GM23338 (cell line): Measurements from ENCODE around the gene LHX3. TPM values are rescaled to one million over a fixed set of nuclear protein-coding genes. Genes with fewer than 3 reads are reported as not detected.

Experiments
- ATAC-seq: fragments of 200-7000 bp; cut with Tn5 transposase; 3 replicates; pipeline ENCODE4 v1.9.1; 2020
- DNase-seq: peaks from one replicate; pipeline ENCODE4 v3.0.0-alpha.2; 2015; ENCODE audit warnings: low spot score
- H2AFZ ChIP-seq: fragments of 200-600 bp; sonication (generic); 2 replicates; pipeline ENCODE4 v1.8.0; 2016; ENCODE audit warnings: antibody characterized with exemption, mild to moderate bottlenecking, moderate library complexity
- H3F3A ChIP-seq: fragments of 200-600 bp; sonication (generic); replicated peaks from 2 replicates; pipeline ENCODE4 v1.8.0; 2017; ENCODE audit warnings: antibody characterized with exemption, mixed run types, low read depth
- H3K27ac ChIP-seq: fragments of 200-600 bp; sonication (generic); 2 replicates; pipeline ENCODE4 v1.6.1; 2016; ENCODE audit warnings: low read depth
- H3K27me3 ChIP-seq: fragments of 200-600 bp; sonication (generic); 2 replicates; pipeline ENCODE4 v1.8.0; 2016; ENCODE audit warnings: mild to moderate bottlenecking, mixed run types, moderate library complexity; ENCODE audit not compliant: insufficient read depth
- H3K36me3 ChIP-seq: fragments of 200-600 bp; sonication (generic); 2 replicates; pipeline ENCODE4 v1.8.0; 2016; ENCODE audit warnings: mild to moderate bottlenecking; ENCODE audit not compliant: insufficient read depth
- H3K4me1 ChIP-seq: fragments of 200-600 bp; sonication (generic); 2 replicates; pipeline ENCODE4 v1.8.0; 2016; ENCODE audit warnings: mild to moderate bottlenecking, moderate library complexity; ENCODE audit not compliant: insufficient read depth
- H3K4me2 ChIP-seq: fragments of 200-600 bp; sonication (generic); 2 replicates; pipeline ENCODE4 v1.7.1; 2017; ENCODE audit warnings: mixed run types
- H3K4me3 ChIP-seq: fragments of 200-600 bp; sonication (generic); 2 replicates; pipeline ENCODE4 v1.6.1; 2016; ENCODE audit warnings: mixed run types
- H3K79me2 ChIP-seq: fragments of 200-600 bp; sonication (generic); replicated peaks from 2 replicates; pipeline ENCODE4 v1.8.0; 2017; ENCODE audit warnings: mild to moderate bottlenecking; ENCODE audit not compliant: insufficient read depth
- H3K9me2 ChIP-seq: fragments of 200-600 bp; sonication (generic); 2 replicates; pipeline ENCODE4 v1.8.0; 2017; ENCODE audit not compliant: insufficient read depth
- H4K20me1 ChIP-seq: fragments of 200-600 bp; sonication (generic); replicated peaks from 2 replicates; pipeline ENCODE4 v1.8.0; 2017; ENCODE audit warnings: mild to moderate bottlenecking; ENCODE audit not compliant: insufficient read depth
- H3K27ac Mint-ChIP-seq: 2 replicates; pipeline ENCODE4 v1.8.0; 2020; ENCODE audit warnings: inconsistent platforms, mild to moderate bottlenecking, moderate library complexity, mixed read lengths
- H3K27me3 Mint-ChIP-seq: 3 replicates; pipeline ENCODE4 v1.8.0; 2022; ENCODE audit warnings: low read depth, mild to moderate bottlenecking, moderate library complexity, mixed read lengths, inconsistent platforms; ENCODE audit not compliant: insufficient read depth, poor library complexity
- H3K36me3 Mint-ChIP-seq: 3 replicates; pipeline ENCODE4 v1.8.0; 2021; ENCODE audit warnings: low read depth, mild to moderate bottlenecking, inconsistent platforms, moderate library complexity, mixed read lengths
- H3K4me1 Mint-ChIP-seq: 3 replicates; pipeline ENCODE4 v1.8.0; 2020; ENCODE audit warnings: mild to moderate bottlenecking, inconsistent platforms, mixed read lengths
- H3K4me3 Mint-ChIP-seq: 3 replicates; pipeline ENCODE4 v1.8.0; 2021; ENCODE audit warnings: moderate library complexity, mild to moderate bottlenecking, inconsistent platforms, mixed read lengths
- H3K9me3 Mint-ChIP-seq: 3 replicates; pipeline ENCODE4 v1.8.0; 2020; ENCODE audit warnings: moderate library complexity, mild to moderate bottlenecking, inconsistent platforms, mixed read lengths
- CREB1 ChIP-seq: fragments of 250-450 bp; sonication (Bioruptor Pico); IDR thresholded peaks from 2 replicates; pipeline ENCODE4 v1.5.0; 2020; ENCODE audit warnings: low read depth, mild to moderate bottlenecking, moderate library complexity
- CTCF ChIP-seq, 2 experiments: fragments of 200-600 bp in 1 of 2; sonication (generic) in 1 of 2; conservative IDR thresholded peaks; 2 replicates each; pipeline versions ENCODE4 v1.5.1 to v1.6.1; 2016 to 2017; ENCODE audit warnings: antibody characterized with exemption in 2 of 2, low read depth in 2 of 2, mild to moderate bottlenecking in 2 of 2, moderate library complexity in 1 of 2
- ETS1 ChIP-seq: IDR thresholded peaks from 2 replicates; pipeline ENCODE4 v1.6.1; 2016; ENCODE audit warnings: antibody characterized with exemption
- EZH2 ChIP-seq: fragments of 200-600 bp; sonication (generic); IDR thresholded peaks from one replicate; pipeline ENCODE4 v1.8.0; 2017; ENCODE audit warnings: antibody characterized with exemption, mild to moderate bottlenecking, low read depth; ENCODE audit not compliant: unreplicated experiment
- EZH2phosphoT487 ChIP-seq: fragments of 200-600 bp; sonication (generic); IDR thresholded peaks from one replicate; pipeline ENCODE4 v1.8.1; 2018; ENCODE audit warnings: antibody characterized with exemption; ENCODE audit not compliant: unreplicated experiment
- JUNB ChIP-seq: IDR thresholded peaks from one replicate; pipeline ENCODE4 v1.6.1; 2016; ENCODE audit warnings: antibody characterized with exemption; ENCODE audit not compliant: unreplicated experiment
- NANOG ChIP-seq: IDR thresholded peaks from 2 replicates; pipeline ENCODE4 v1.6.1; 2016; ENCODE audit warnings: antibody characterized with exemption, borderline replicate concordance
- POLR2AphosphoS5 ChIP-seq: IDR thresholded peaks from 2 replicates; pipeline ENCODE4 v1.6.1; 2016; ENCODE audit warnings: antibody characterized with exemption, low read depth
- REST ChIP-seq: IDR thresholded peaks from one replicate; pipeline ENCODE4 v1.6.1; 2018; ENCODE audit warnings: antibody characterized with exemption; ENCODE audit not compliant: unreplicated experiment
- STAT1 ChIP-seq: IDR thresholded peaks from one replicate; pipeline ENCODE4 v1.6.1; 2016; ENCODE audit warnings: antibody characterized with exemption; ENCODE audit not compliant: unreplicated experiment
- ZNF114 ChIP-seq: fragments of 250-450 bp; sonication (Bioruptor Pico); IDR thresholded peaks from 2 replicates; pipeline ENCODE4 v1.5.0; 2020; ENCODE audit warnings: mild to moderate bottlenecking, moderate library complexity
- ZNF331 ChIP-seq: fragments of 250-450 bp; sonication (Bioruptor Pico); IDR thresholded peaks from 2 replicates; pipeline ENCODE4 v1.5.0; 2020; ENCODE audit warnings: low read depth, mild to moderate bottlenecking, moderate library complexity
- ZNF462 ChIP-seq: fragments of 250-450 bp; sonication (Bioruptor Pico); IDR thresholded peaks from 2 replicates; pipeline ENCODE4 v1.5.0; 2020; ENCODE audit warnings: mild to moderate bottlenecking, moderate library complexity
- polyA plus RNA-seq: library from polyadenylated mRNA; unstranded; fragments of >200 nt; fragmentation: Nextera tagmentation; extraction: Ambion mirVana; gene quantifications from 2 replicates; pipeline ENCODE4 v1.2.1, GENCODE V29; 2016
- total RNA-seq: library from RNA; depleted of rRNA; stranded (reverse); fragments of >200 nt; shearing (Covaris generic); gene quantifications from 2 replicates; pipeline ENCODE4 v1.2.3, GENCODE V29; 2014

Gene LHX3
- total and polyA plus RNA-seq, 2 experiments from 2014 or later, result 0.08 TPM; not detected in 1

GRCh38 chr9:136244122-136244968, 39.4 kb upstream of the LHX3 start:
- H3K4me3 ChIP-seq, result peak overlapping the region; percentile 84
- Mint-ChIP-seq H3K36me3 (no peaks in the 10 kb centered on the region), H3K4me1 (peaks cover 44% of the 10 kb centered on the region), H3K4me3 (peak overlapping the region; percentile 87), H3K27ac (peak overlapping the region; percentile 41), H3K9me3 (no peaks in the 10 kb centered on the region), H3K27me3 (peaks cover 24% of the 10 kb centered on the region)
- H3K27me3 ChIP-seq, result 0 out of 2 replicates have a peak, but pooled peaks cover 8% of the 10 kb centered on the region
- peaks cover 44% of the 10 kb centered on the region for H4K20me1 ChIP-seq
- ATAC-seq, result no peak
- peaks cover 57% of the 10 kb centered on the region for H3K79me2 ChIP-seq
- TF ChIP-seq ZNF331 (CRISPR knock-in tag) (no peak), POLR2AphosphoS5 (no peak), ZNF462 (CRISPR knock-in tag) (no peak), CTCF (conservative IDR thresholded peaks at IDR 0.05; ENCODE audit: low read depth in 2 of 2) (no peak), EZH2phosphoT487 (no peak), EZH2 (no peak), ZNF114 (CRISPR knock-in tag) (no peak), NANOG (no peak), CREB1 (CRISPR knock-in tag) (no peak), REST (no peak), STAT1 (no peak), JUNB (no peak), ETS1 (no peak)
- no peak for DNase-seq
- H3K27ac ChIP-seq, result peak overlapping the region; percentile 66; the same call in 1 of the 2 replicates
- no peaks in the 10 kb centered on the region for H3K36me3 ChIP-seq
- no peaks in the 10 kb centered on the region for H3K9me2 ChIP-seq
- peak overlapping the region; percentile 99 for H3K4me2 ChIP-seq
- no peak overlapping the region for H2AFZ ChIP-seq
- 0 out of 2 replicates have a peak, but pooled peaks cover 5% of the 10 kb centered on the region for H3F3A ChIP-seq
- H3K4me1 ChIP-seq, result peaks cover 21% of the 10 kb centered on the region
